Thoracic aorta (tissue), 2 donors: Measurements from ENCODE around the gene KCNK6. TPM values are rescaled to one million over a fixed set of nuclear protein-coding genes. Genes with fewer than 3 reads are reported as not detected.

Source experiments
- ATAC-seq: fragments of 150-250 bp; one replicate; pipeline ENCODE4 v1.8.0; 2017; ENCODE audit warnings: low read depth; ENCODE audit not compliant: insufficient number of reproducible peaks, low FRiP score
- DNase-seq: peaks from one replicate; pipeline ENCODE4 v3.0.0-alpha.2; 2020; ENCODE audit warnings: low spot score
- H3K27ac ChIP-seq, 2 donors: fragments of 200-600 bp; sonication (generic); 1 replicate in 1 of 2; 2 replicates in 1 of 2; pipeline ENCODE4 v1.5.1; 2016; ENCODE audit warnings: mild to moderate bottlenecking in 2 of 2, moderate library complexity in 2 of 2
- H3K27me3 ChIP-seq: fragments of 200-600 bp; sonication (generic); replicated peaks from 2 replicates; pipeline ENCODE4 v1.6.0; 2016; ENCODE audit warnings: mild to moderate bottlenecking; ENCODE audit not compliant: insufficient read depth
- H3K36me3 ChIP-seq: fragments of 200-600 bp; sonication (generic); one replicate; pipeline ENCODE4 v1.5.1; 2016
- H3K4me1 ChIP-seq, 2 donors: fragments of 200-600 bp; sonication (generic); 1 replicate in 1 of 2; 2 replicates in 1 of 2; pipeline versions ENCODE4 v1.5.1 to v1.6.0; 2016; ENCODE audit warnings: low read depth in 2 of 2, mild to moderate bottlenecking in 1 of 2; ENCODE audit not compliant: control insufficient read depth in 1 of 2
- H3K4me3 ChIP-seq: fragments of 200-600 bp; sonication (generic); 2 replicates; pipeline ENCODE4 v1.5.1; 2016; ENCODE audit warnings: mild to moderate bottlenecking
- H3K9me3 ChIP-seq: fragments of 200-600 bp; sonication (generic); 2 replicates; pipeline ENCODE4 v1.5.1; 2016
- CTCF ChIP-seq: fragments of 200-600 bp; sonication (generic); IDR thresholded peaks from one replicate; pipeline ENCODE4 v1.5.1; 2019; ENCODE audit warnings: antibody characterized with exemption
- total RNA-seq, 2 donors: library from RNA; depleted of rRNA; stranded (reverse); fragments of >200 nt; gene quantifications; one replicate each; pipeline versions ENCODE4 v1.1.0 to v1.2.3, GENCODE V29; 2016

The KCNK6 gene
- total RNA-seq, 2 donors from 2014 or later = 16.1 to 34.3 TPM

- DNase-seq (no peak), ATAC-seq (no peak)
- Histone ChIP-seq H3K4me1 (peaks cover 5 to 25% of the 10 kb centered on the region in 2 donors), H3K27me3 (no peaks in the 10 kb centered on the region), H3K27ac (no peak overlapping the region), H3K36me3 (peaks cover 14% of the 10 kb centered on the region), H3K4me3 (no peak overlapping the region), H3K9me3 (no peaks in the 10 kb centered on the region)
- no peak for TF ChIP-seq CTCF
These were observed 21.3 kb downstream of the KCNK6 start for GRCh38 chr19:38340927-38341326.

GRCh38 chr19:38346837-38347236 is 27.2 kb downstream of the KCNK6 start:
- no peak for ATAC-seq
- no peaks in the 10 kb centered on the region for H3K27me3 ChIP-seq
- TF ChIP-seq CTCF = no peak
- peaks cover 10% of the 10 kb centered on the region for H3K36me3 ChIP-seq
- no peak overlapping the region for H3K27ac ChIP-seq
- no peaks in the 10 kb centered on the region for H3K9me3 ChIP-seq
- DNase-seq = no peak
- no peak overlapping the region for H3K4me3 ChIP-seq
- no peaks in the 10 kb centered on the region for H3K4me1 ChIP-seq

GRCh38 chr19:38350883-38351282 is 31.2 kb downstream of the KCNK6 start:
- Histone ChIP-seq H3K27me3 (no peaks in the 10 kb centered on the region), H3K27ac (no peak overlapping the region), H3K9me3 (no peaks in the 10 kb centered on the region), H3K4me1 (no peaks in the 10 kb centered on the region), H3K36me3 (no peaks in the 10 kb centered on the region), H3K4me3 (no peak overlapping the region)
- no peak for TF ChIP-seq CTCF
- ATAC-seq (no peak), DNase-seq (no peak)

- Histone ChIP-seq H3K9me3 (no peaks in the 10 kb centered on the region), H3K4me3 (no peak overlapping the region), H3K27ac (no peak overlapping the region), H3K4me1 (no peaks in the 10 kb centered on the region), H3K27me3 (no peaks in the 10 kb centered on the region), H3K36me3 (no peaks in the 10 kb centered on the region)
- no peak for DNase-seq
- TF ChIP-seq CTCF = no peak
- no peak for ATAC-seq
These were observed 32.3 kb downstream of the KCNK6 start for GRCh38 chr19:38351865-38352395.

- no peak for TF ChIP-seq CTCF
- no peaks in the 10 kb centered on the region for H3K4me1 ChIP-seq
- no peaks in the 10 kb centered on the region for H3K9me3 ChIP-seq
- no peak for DNase-seq
- H3K27ac ChIP-seq = no peak overlapping the region
- no peak for ATAC-seq
- H3K27me3 ChIP-seq = no peaks in the 10 kb centered on the region
- H3K4me3 ChIP-seq = no peak overlapping the region
- H3K36me3 ChIP-seq = no peaks in the 10 kb centered on the region
These were observed 33.0 kb downstream of the KCNK6 start for GRCh38 chr19:38352611-38353010.
